ENCODE results near the gene EXOC6. TPM values are rescaled to one million over a fixed set of nuclear protein-coding genes. Genes with fewer than 3 reads are reported as not detected.

EXOC6 gene
- total RNA-seq, 4 donors from 2014 or later = 14.1 to 34.9 (median 16.2) TPM

DNA sequence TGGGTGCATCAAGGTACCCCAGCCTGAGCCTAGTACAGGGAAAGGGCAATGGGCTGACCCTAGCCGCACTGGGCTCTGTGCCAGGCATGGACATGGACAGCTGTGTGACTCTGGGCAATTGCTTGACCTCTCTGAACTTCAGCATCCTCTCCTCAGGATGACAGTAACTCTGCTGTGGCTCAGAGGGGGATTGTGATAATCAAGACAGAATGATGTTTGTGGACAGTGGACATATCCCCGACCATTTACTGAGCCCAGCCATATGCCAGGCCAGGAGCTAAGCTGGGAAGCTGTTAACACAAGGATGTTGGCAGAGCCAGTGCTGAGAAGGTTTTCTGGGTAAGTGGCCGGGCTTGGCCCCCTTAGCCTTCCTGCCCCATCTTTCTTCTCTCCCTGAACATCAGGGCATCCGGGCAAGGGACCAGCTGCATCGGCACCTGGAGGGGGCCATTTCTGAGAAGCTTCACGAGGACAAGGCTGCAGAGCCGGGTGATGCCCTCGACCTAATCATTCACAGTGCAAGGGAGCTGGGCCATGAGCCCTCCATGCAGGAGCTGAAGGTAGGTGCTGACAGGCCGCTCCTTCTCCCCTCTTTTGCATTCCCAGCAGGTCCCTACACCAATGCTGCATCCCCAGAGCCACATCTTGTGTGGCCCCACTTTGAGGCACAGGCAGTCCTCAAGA is 215.8 kb downstream of the EXOC6 start:
- Histone ChIP-seq H3K9me3 (no peaks in the 10 kb centered on the region), H3K4me1 (peaks cover 18 to 60% (median 53%) of the 10 kb centered on the region in 4 donors), H3K27ac (replicated peaks in 1 of 4) (no peak overlapping the region), H3K27me3 (peaks cover 0 to 100% (median 20%) of the 10 kb centered on the region in 4 donors), H3K36me3 (peaks cover 0 to 5% (median 0%) of the 10 kb centered on the region in 4 donors), H3K4me3 (no peak overlapping the region)
- peak; percentile 74 for DNase-seq (ENCODE audit: extremely low spot score)
- TF ChIP-seq POLR2AphosphoS5 (IDR thresholded peaks at IDR 0.05) = no peak
- no peak for TF ChIP-seq POLR2A (IDR thresholded peaks at IDR 0.05; ENCODE audit: low read depth)
- TF ChIP-seq, protein P1, sequence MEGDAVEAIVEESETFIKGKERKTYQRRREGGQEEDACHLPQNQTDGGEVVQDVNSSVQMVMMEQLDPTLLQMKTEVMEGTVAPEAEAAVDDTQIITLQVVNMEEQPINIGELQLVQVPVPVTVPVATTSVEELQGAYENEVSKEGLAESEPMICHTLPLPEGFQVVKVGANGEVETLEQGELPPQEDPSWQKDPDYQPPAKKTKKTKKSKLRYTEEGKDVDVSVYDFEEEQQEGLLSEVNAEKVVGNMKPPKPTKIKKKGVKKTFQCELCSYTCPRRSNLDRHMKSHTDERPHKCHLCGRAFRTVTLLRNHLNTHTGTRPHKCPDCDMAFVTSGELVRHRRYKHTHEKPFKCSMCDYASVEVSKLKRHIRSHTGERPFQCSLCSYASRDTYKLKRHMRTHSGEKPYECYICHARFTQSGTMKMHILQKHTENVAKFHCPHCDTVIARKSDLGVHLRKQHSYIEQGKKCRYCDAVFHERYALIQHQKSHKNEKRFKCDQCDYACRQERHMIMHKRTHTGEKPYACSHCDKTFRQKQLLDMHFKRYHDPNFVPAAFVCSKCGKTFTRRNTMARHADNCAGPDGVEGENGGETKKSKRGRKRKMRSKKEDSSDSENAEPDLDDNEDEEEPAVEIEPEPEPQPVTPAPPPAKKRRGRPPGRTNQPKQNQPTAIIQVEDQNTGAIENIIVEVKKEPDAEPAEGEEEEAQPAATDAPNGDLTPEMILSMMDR (IDR thresholded peaks at IDR 0.05) = no peak
- TF ChIP-seq EP300 (IDR thresholded peaks at IDR 0.05) = no peak
- 83% methylated on average over 9 of the region's 9 CpGs for WGBS
- intact Hi-C loops (cut with DNase I) = no loop called here

DNA sequence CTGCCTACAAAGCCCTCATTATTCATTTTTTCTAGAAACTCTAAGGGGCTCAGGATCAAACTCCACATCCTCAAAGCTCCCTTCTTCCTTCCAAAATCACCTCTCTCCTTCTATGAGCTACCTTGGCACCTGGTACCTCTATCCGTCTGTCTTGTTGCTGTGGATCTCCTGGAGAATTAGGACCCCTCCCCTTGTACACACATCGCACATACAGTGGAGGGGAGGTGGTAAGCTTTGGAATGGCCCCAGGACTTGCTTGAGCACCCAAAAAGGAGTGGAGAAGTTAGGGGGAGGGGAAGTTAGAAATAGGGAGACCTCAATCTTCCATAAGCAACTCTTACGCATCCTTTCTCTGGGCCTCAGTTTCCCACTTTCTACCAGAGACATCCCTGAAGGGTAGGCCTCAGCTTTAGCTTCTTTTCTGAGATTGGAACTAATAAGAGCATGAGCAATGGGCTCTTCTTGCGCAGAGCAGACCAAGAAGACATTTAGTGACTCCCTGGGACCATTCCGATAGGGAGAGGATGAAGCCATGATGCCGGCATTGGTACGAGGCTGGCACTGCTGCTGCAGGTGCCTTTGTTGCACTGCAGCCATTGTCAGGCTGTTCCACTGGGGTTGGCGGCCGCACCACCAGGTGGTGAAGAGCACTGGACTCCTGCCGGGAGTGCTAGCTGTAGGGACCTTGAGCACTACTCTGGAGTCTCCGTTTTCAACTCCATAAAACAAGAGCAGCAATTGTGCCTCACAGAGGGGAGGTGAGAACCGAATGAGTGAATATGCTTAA is 216.7 kb downstream of the EXOC6 start:
- no peak overlapping the region for H3K27ac ChIP-seq (replicated peaks in 1 of 4)
- peaks cover 0 to 100% (median 23%) of the 10 kb centered on the region in 4 donors for H3K27me3 ChIP-seq
- peak overlapping the region in 1 of 4 donors; percentile 24 for H3K4me3 ChIP-seq
- TF ChIP-seq, protein P1 (IDR thresholded peaks at IDR 0.05) = no peak
- TF ChIP-seq EP300 (IDR thresholded peaks at IDR 0.05) (no peak), POLR2AphosphoS5 (IDR thresholded peaks at IDR 0.05) (no peak), POLR2A (IDR thresholded peaks at IDR 0.05; ENCODE audit: low read depth) (no peak)
- DNase-seq (ENCODE audit: extremely low spot score) = peak; percentile 47
- intact Hi-C loops (cut with DNase I) = no loop called here
- peaks cover 18 to 59% (median 53%) of the 10 kb centered on the region in 4 donors for H3K4me1 ChIP-seq
- no peaks in the 10 kb centered on the region for H3K36me3 ChIP-seq
- 70% methylated on average over 12 of the region's 12 CpGs for WGBS
- H3K9me3 ChIP-seq = no peaks in the 10 kb centered on the region

DNA sequence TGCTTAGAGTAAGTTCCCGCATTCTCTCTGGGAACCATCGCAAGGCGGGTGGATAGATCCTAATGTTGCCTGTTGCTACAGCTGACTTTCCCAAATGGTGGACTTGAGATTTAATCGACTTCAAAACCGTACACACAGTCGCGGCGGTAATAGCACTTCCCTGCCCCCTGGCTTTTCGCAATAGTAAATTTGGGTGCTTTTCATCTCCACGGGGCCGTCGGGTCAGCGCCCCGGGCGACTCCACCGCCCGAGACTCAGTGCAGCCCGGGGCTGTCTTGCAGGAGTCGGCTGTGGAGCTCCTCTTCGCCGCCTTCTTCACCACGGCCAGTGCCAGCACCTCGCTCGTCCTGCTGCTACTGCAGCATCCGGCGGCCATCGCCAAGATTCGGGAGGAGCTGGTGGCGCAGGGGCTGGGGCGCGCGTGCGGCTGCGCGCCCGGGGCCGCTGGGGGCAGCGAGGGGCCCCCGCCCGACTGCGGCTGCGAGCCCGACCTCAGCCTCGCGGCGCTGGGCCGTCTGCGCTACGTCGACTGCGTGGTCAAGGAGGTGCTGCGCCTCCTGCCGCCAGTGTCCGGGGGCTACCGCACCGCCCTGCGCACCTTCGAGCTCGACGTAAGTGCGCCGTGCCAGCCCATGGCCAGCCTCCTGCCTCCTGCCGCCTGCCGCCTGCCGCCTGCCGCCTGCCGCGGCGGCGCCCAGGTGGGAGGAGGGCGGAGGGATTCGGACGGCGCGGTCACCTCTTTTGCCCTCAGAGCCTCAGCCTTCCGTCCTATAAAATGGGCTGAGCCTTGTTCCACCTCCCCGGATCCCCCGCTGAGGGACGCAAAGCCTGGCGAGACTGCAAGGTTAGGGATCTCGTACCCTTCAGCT is 217.6 kb downstream of the EXOC6 start:
- Histone ChIP-seq H3K4me3 (peak overlapping the region in 3 of 4 donors; percentile 24 to 34 (median 25)), H3K9me3 (no peaks in the 10 kb centered on the region), H3K4me1 (peaks cover 14 to 51% (median 45%) of the 10 kb centered on the region in 4 donors), H3K27ac (replicated peaks in 1 of 4) (no peak overlapping the region), H3K27me3 (peaks cover 0 to 100% (median 23%) of the 10 kb centered on the region in 4 donors), H3K36me3 (no peaks in the 10 kb centered on the region)
- intact Hi-C loops (cut with DNase I) = no loop called here
- WGBS = 10% methylated on average over 24 of the region's 81 CpGs
- DNase-seq (ENCODE audit: extremely low spot score) = peak; percentile 89
- TF ChIP-seq POLR2AphosphoS5 (IDR thresholded peaks at IDR 0.05) (no peak), EP300 (IDR thresholded peaks at IDR 0.05) (no peak), POLR2A (IDR thresholded peaks at IDR 0.05; ENCODE audit: low read depth) (no peak)
- TF ChIP-seq, protein P1 (IDR thresholded peaks at IDR 0.05) = no peak

DNA sequence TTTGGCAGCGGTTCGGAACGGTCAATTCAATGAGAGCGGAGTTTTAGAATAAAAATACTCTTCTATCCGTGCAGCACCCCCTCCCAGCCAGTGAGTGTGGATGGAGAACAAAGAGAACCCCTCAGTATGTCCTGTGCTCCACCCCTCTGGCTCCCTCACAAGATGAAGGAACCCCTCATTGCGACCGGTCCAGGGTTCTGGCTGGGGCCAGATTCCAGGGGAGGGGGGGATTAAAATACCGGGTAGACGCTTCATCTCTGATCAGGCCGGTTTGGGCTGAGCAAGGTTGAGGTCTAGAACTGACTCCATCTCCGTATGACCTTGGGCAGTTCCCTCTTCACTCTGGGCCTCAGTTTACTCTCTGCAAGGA is 218.2 kb downstream of the EXOC6 start:
- peaks cover 14 to 49% (median 41%) of the 10 kb centered on the region in 4 donors for H3K4me1 ChIP-seq
- no peak overlapping the region for H3K4me3 ChIP-seq
- H3K27ac ChIP-seq (replicated peaks in 1 of 4) = no peak overlapping the region
- 7% methylated on average over 9 of the region's 11 CpGs for WGBS
- no peaks in the 10 kb centered on the region for H3K9me3 ChIP-seq
- DNase-seq (ENCODE audit: extremely low spot score) = no peak
- TF ChIP-seq, protein P1 (IDR thresholded peaks at IDR 0.05) = no peak
- TF ChIP-seq EP300 (IDR thresholded peaks at IDR 0.05) = no peak
- no peak for TF ChIP-seq POLR2A (IDR thresholded peaks at IDR 0.05; ENCODE audit: low read depth)
- no peak for TF ChIP-seq POLR2AphosphoS5 (IDR thresholded peaks at IDR 0.05)
- intact Hi-C loops (cut with DNase I) = no loop called here
- no peaks in the 10 kb centered on the region for H3K36me3 ChIP-seq
- peaks cover 0 to 100% (median 23%) of the 10 kb centered on the region in 4 donors for H3K27me3 ChIP-seq
